Fibroblast of lung (primary cell): Measurements from ENCODE around the gene SBF2.

Experiments used
- EZH2 ChIP-seq: IDR thresholded peaks from 2 replicates; pipeline ENCODE4 v1.5.1; 2012; ENCODE audit warnings: low read length, control low read depth, mild to moderate bottlenecking; ENCODE audit errors: missing control alignments
- TF ChIP-seq, protein P1 (sequence below), 2 donors: IDR thresholded peaks in 1 of 2; conservative IDR thresholded peaks in 1 of 2; 1 replicate in 1 of 2; 2 replicates in 1 of 2; pipeline ENCODE4 v1.5.1; 2011 to 2012; ENCODE audit warnings: low read length in 2 of 2, control low read depth in 1 of 2, inconsistent platforms in 1 of 2, low read depth in 1 of 2, mild to moderate bottlenecking in 1 of 2

GRCh38 chr11:9971894-9972293, 322.1 kb downstream of the SBF2 start:
- TF ChIP-seq, protein P1, sequence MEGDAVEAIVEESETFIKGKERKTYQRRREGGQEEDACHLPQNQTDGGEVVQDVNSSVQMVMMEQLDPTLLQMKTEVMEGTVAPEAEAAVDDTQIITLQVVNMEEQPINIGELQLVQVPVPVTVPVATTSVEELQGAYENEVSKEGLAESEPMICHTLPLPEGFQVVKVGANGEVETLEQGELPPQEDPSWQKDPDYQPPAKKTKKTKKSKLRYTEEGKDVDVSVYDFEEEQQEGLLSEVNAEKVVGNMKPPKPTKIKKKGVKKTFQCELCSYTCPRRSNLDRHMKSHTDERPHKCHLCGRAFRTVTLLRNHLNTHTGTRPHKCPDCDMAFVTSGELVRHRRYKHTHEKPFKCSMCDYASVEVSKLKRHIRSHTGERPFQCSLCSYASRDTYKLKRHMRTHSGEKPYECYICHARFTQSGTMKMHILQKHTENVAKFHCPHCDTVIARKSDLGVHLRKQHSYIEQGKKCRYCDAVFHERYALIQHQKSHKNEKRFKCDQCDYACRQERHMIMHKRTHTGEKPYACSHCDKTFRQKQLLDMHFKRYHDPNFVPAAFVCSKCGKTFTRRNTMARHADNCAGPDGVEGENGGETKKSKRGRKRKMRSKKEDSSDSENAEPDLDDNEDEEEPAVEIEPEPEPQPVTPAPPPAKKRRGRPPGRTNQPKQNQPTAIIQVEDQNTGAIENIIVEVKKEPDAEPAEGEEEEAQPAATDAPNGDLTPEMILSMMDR (conservative IDR thresholded peaks at IDR 0.05 in 1 of 2, IDR thresholded peaks at IDR 0.05 in 1 of 2; ENCODE audit: low read depth in 1 of 2, low read length in 2 of 2), result no peak
- TF ChIP-seq EZH2, result no peak
